H1 (cell line): ENCODE measurements around the gene ZBTB11.

Source experiments
- BRCA1 ChIP-seq: IDR thresholded peaks from 2 replicates; pipeline ENCODE4 v1.6.1; 2012; ENCODE audit warnings: low read depth, low read length, improper control_type of control experiment
- CHD2 ChIP-seq: IDR thresholded peaks from 2 replicates; pipeline ENCODE4 v1.6.1; 2012; ENCODE audit warnings: low read length, improper control_type of control experiment
- EP300 ChIP-seq, 2 experiments: IDR thresholded peaks; 1 replicate in 1 of 2; 2 replicates in 1 of 2; pipeline ENCODE4 v1.6.1; 2011 to 2012; ENCODE audit warnings: low read depth in 2 of 2, low read length in 2 of 2, mild to moderate bottlenecking in 2 of 2, borderline replicate concordance in 1 of 2, inconsistent platforms in 1 of 2, moderate library complexity in 1 of 2
- HDAC6 ChIP-seq: IDR thresholded peaks from one replicate; pipeline ENCODE4 v1.7.1; 2012; ENCODE audit warnings: low read depth, mild to moderate bottlenecking, inconsistent platforms, low read length, moderate library complexity
- KDM4A ChIP-seq: IDR thresholded peaks from one replicate; pipeline ENCODE4 v1.7.1; 2012; ENCODE audit warnings: low read depth, mild to moderate bottlenecking, moderate library complexity, low read length, inconsistent platforms; ENCODE audit not compliant: severe bottlenecking
- POLR2A ChIP-seq, 2 experiments: IDR thresholded peaks; 1 replicate in 1 of 2; 2 replicates in 1 of 2; pipeline ENCODE4 v1.6.1; 2011; ENCODE audit warnings: low read depth in 2 of 2, low read length in 2 of 2, mild to moderate bottlenecking in 2 of 2; ENCODE audit errors: control extremely low read depth in 1 of 2
- TAF1 ChIP-seq: IDR thresholded peaks from 2 replicates; pipeline ENCODE4 v1.6.1; 2011; ENCODE audit warnings: mild to moderate bottlenecking, low read depth, low read length
- TF ChIP-seq, protein P1 (sequence below), 3 experiments: IDR thresholded peaks; 1 replicate in 2 of 3; 2 replicates in 1 of 3; pipeline versions ENCODE4 v1.5.1 to v1.6.1; 2011; ENCODE audit warnings: low read length in 3 of 3, mild to moderate bottlenecking in 3 of 3, inconsistent platforms in 2 of 3, low read depth in 1 of 3, moderate library complexity in 1 of 3; ENCODE audit not compliant: insufficient read depth in 1 of 3; ENCODE audit errors: control extremely low read depth in 1 of 3
- TF ChIP-seq, protein P2 (sequence below): IDR thresholded peaks from 2 replicates; pipeline ENCODE4 v1.6.1; 2011; ENCODE audit warnings: low read depth, mild to moderate bottlenecking, low read length; ENCODE audit not compliant: insufficient read depth
- TF ChIP-seq, protein P3 (sequence below): IDR thresholded peaks from 2 replicates; pipeline ENCODE4 v1.6.1; 2011; ENCODE audit warnings: low read length, improper control_type of control experiment

DNA sequence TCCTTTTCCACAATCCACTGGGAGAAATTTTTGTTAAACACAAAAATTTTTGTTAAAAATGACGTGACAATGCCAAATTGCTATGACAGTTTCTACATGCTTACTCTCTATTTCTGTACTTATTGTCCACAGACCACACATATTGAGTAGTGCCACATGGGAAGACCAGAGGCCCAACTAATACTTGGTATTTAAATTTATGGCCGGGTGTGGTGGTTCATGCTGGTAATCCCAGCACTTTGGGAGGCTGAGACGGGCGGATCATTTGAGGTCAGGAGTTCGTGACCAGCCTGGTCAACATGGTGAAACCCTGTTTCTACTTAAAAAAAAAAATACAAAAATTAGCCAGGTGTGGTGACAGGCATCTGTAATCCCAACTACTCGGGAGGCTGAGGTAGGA is 20.3 kb downstream of the ZBTB11 start:
- TF ChIP-seq, protein P1, sequence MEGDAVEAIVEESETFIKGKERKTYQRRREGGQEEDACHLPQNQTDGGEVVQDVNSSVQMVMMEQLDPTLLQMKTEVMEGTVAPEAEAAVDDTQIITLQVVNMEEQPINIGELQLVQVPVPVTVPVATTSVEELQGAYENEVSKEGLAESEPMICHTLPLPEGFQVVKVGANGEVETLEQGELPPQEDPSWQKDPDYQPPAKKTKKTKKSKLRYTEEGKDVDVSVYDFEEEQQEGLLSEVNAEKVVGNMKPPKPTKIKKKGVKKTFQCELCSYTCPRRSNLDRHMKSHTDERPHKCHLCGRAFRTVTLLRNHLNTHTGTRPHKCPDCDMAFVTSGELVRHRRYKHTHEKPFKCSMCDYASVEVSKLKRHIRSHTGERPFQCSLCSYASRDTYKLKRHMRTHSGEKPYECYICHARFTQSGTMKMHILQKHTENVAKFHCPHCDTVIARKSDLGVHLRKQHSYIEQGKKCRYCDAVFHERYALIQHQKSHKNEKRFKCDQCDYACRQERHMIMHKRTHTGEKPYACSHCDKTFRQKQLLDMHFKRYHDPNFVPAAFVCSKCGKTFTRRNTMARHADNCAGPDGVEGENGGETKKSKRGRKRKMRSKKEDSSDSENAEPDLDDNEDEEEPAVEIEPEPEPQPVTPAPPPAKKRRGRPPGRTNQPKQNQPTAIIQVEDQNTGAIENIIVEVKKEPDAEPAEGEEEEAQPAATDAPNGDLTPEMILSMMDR (IDR thresholded peaks at IDR 0.05; ENCODE audit: control extremely low read depth in 1 of 3, insufficient read depth in 1 of 3, low read depth in 1 of 3, low read length in 3 of 3) = no peak
- no peak for TF ChIP-seq EP300 (IDR thresholded peaks at IDR 0.05; ENCODE audit: borderline replicate concordance in 1 of 2, low read depth in 2 of 2, low read length in 2 of 2)
- TF ChIP-seq TAF1 = no peak
- no peak for TF ChIP-seq CHD2
- TF ChIP-seq HDAC6 = no peak
- TF ChIP-seq, protein P2, sequence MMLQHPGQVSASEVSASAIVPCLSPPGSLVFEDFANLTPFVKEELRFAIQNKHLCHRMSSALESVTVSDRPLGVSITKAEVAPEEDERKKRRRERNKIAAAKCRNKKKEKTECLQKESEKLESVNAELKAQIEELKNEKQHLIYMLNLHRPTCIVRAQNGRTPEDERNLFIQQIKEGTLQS = no peak
- no peak for TF ChIP-seq KDM4A
- TF ChIP-seq BRCA1 = no peak
- no peak for TF ChIP-seq POLR2A (IDR thresholded peaks at IDR 0.05; ENCODE audit: control extremely low read depth in 1 of 2, low read depth in 2 of 2, low read length in 2 of 2)
- TF ChIP-seq, protein P3, sequence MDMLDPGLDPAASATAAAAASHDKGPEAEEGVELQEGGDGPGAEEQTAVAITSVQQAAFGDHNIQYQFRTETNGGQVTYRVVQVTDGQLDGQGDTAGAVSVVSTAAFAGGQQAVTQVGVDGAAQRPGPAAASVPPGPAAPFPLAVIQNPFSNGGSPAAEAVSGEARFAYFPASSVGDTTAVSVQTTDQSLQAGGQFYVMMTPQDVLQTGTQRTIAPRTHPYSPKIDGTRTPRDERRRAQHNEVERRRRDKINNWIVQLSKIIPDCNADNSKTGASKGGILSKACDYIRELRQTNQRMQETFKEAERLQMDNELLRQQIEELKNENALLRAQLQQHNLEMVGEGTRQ = no peak
